ENCODE measurements around the gene USP6NL.

Gene USP6NL

GRCh38 chr10:11511321-11511720 is 100.1 kb downstream of the USP6NL start:
- Histone ChIP-seq H3K27me3 (ENCODE audit: control insufficient read depth in 2 of 2, insufficient read depth in 2 of 2, low read length in 2 of 2) (no peaks in the 10 kb centered on the region), H3K36me3 (ENCODE audit: control insufficient read depth in 2 of 2, insufficient read depth in 2 of 2, low read length in 2 of 2) (peaks cover 0 to 3% of the 10 kb centered on the region in 2 donors), H3K4me1 (ENCODE audit: control insufficient read depth in 2 of 2, insufficient read depth in 2 of 2, low read length in 2 of 2) (no peaks in the 10 kb centered on the region), H3K27ac (ENCODE audit: low read depth in 2 of 2, low read length in 2 of 2) (no peak overlapping the region), H3K9me3 (ENCODE audit: control insufficient read depth in 2 of 2, low read length in 2 of 2) (no peaks in the 10 kb centered on the region), H3K4me3 (ENCODE audit: low read length in 2 of 2) (no peak overlapping the region), H3K9ac (ENCODE audit: low read depth in 1 of 2, low read length in 2 of 2) (no peak overlapping the region)

GRCh38 chr10:11510736-11511135 is 100.7 kb downstream of the USP6NL start:
- no peaks in the 10 kb centered on the region for H3K4me1 ChIP-seq (ENCODE audit: control insufficient read depth in 2 of 2, insufficient read depth in 2 of 2, low read length in 2 of 2)
- H3K27me3 ChIP-seq (ENCODE audit: control insufficient read depth in 2 of 2, insufficient read depth in 2 of 2, low read length in 2 of 2), result no peaks in the 10 kb centered on the region
- peaks cover 0 to 3% of the 10 kb centered on the region in 2 donors for H3K36me3 ChIP-seq (ENCODE audit: control insufficient read depth in 2 of 2, insufficient read depth in 2 of 2, low read length in 2 of 2)
- H3K9ac ChIP-seq (ENCODE audit: low read depth in 1 of 2, low read length in 2 of 2), result no peak overlapping the region
- no peak overlapping the region for H3K27ac ChIP-seq (ENCODE audit: low read depth in 2 of 2, low read length in 2 of 2)
- H3K4me3 ChIP-seq (ENCODE audit: low read length in 2 of 2), result no peak overlapping the region
- no peaks in the 10 kb centered on the region for H3K9me3 ChIP-seq (ENCODE audit: control insufficient read depth in 2 of 2, low read length in 2 of 2)

- Histone ChIP-seq H3K9me3 (ENCODE audit: control insufficient read depth in 2 of 2, low read length in 2 of 2) (no peaks in the 10 kb centered on the region), H3K4me3 (ENCODE audit: low read length in 2 of 2) (no peak overlapping the region), H3K36me3 (ENCODE audit: control insufficient read depth in 2 of 2, insufficient read depth in 2 of 2, low read length in 2 of 2) (peaks cover 0 to 3% of the 10 kb centered on the region in 2 donors), H3K27ac (ENCODE audit: low read depth in 2 of 2, low read length in 2 of 2) (no peak overlapping the region), H3K27me3 (ENCODE audit: control insufficient read depth in 2 of 2, insufficient read depth in 2 of 2, low read length in 2 of 2) (no peaks in the 10 kb centered on the region), H3K9ac (ENCODE audit: low read depth in 1 of 2, low read length in 2 of 2) (no peak overlapping the region), H3K4me1 (ENCODE audit: control insufficient read depth in 2 of 2, insufficient read depth in 2 of 2, low read length in 2 of 2) (no peaks in the 10 kb centered on the region)
Observed at GRCh38 chr10:11510281-11510680, 101.2 kb downstream of the USP6NL start.

GRCh38 chr10:11509036-11509435 is 102.4 kb downstream of the USP6NL start:
- Histone ChIP-seq H3K4me3 (ENCODE audit: low read length in 2 of 2) (no peak overlapping the region), H3K4me1 (ENCODE audit: control insufficient read depth in 2 of 2, insufficient read depth in 2 of 2, low read length in 2 of 2) (no peaks in the 10 kb centered on the region), H3K27me3 (ENCODE audit: control insufficient read depth in 2 of 2, insufficient read depth in 2 of 2, low read length in 2 of 2) (no peaks in the 10 kb centered on the region), H3K9ac (ENCODE audit: low read depth in 1 of 2, low read length in 2 of 2) (no peak overlapping the region), H3K9me3 (ENCODE audit: control insufficient read depth in 2 of 2, low read length in 2 of 2) (no peaks in the 10 kb centered on the region), H3K36me3 (ENCODE audit: control insufficient read depth in 2 of 2, insufficient read depth in 2 of 2, low read length in 2 of 2) (peaks cover 0 to 6% of the 10 kb centered on the region in 2 donors), H3K27ac (ENCODE audit: low read depth in 2 of 2, low read length in 2 of 2) (no peak overlapping the region)

DNA sequence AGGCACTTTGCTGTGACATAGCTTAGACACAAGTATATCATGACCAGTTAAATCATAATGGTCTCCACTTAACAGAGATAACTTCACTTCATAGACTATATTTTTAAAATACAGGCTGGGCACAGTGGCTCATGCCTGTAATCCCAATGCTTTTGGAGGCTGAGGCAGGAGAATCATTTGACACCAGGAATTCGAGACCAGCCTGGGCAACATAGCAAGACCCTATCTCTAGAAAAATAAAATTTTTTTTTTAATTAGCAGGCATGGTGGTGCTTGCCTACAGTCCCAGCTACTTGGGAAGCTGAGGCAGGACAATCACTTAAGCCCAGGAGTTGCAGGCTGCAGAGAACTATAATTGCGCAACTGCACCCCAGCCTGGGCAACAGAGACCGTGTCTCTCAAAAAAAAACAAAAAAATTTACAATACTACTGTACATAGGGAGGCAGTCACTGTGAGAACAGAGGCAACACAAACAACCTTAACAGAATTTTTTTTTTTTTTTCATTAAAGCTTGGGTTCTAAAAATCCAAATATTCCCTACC is 105.1 kb downstream of the USP6NL start:
- H3K27me3 ChIP-seq (ENCODE audit: control insufficient read depth in 2 of 2, insufficient read depth in 2 of 2, low read length in 2 of 2), result no peaks in the 10 kb centered on the region
- no peak overlapping the region for H3K9ac ChIP-seq (ENCODE audit: low read depth in 1 of 2, low read length in 2 of 2)
- no peaks in the 10 kb centered on the region for H3K4me1 ChIP-seq (ENCODE audit: control insufficient read depth in 2 of 2, insufficient read depth in 2 of 2, low read length in 2 of 2)
- no peaks in the 10 kb centered on the region for H3K9me3 ChIP-seq (ENCODE audit: control insufficient read depth in 2 of 2, low read length in 2 of 2)
- H3K27ac ChIP-seq (ENCODE audit: low read depth in 2 of 2, low read length in 2 of 2), result no peak overlapping the region
- H3K4me3 ChIP-seq (ENCODE audit: low read length in 2 of 2), result no peak overlapping the region
- H3K36me3 ChIP-seq (ENCODE audit: control insufficient read depth in 2 of 2, insufficient read depth in 2 of 2, low read length in 2 of 2), result peaks cover 0 to 6% of the 10 kb centered on the region in 2 donors

DNA sequence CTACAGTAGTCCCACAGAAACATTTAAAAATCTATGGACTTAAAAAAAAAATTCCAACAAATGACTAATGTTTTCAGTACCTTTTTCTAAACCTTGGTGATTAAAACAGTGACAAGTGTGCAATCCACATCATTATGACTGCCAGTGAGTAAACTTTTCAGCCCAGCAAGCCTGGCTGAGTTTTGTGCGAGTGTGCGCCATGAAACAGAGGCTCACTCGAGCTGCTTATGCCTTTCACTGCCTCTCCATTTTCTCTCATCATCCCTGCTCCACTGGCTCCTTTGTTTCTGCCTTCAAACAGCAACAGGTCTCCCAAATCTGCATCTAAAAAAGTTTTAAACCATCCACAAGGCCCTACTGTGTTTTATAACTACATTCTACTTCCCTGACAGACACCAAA is 105.8 kb downstream of the USP6NL start:
- Histone ChIP-seq H3K27me3 (ENCODE audit: control insufficient read depth in 2 of 2, insufficient read depth in 2 of 2, low read length in 2 of 2) (no peaks in the 10 kb centered on the region), H3K27ac (ENCODE audit: low read depth in 2 of 2, low read length in 2 of 2) (no peak overlapping the region), H3K4me1 (ENCODE audit: control insufficient read depth in 2 of 2, insufficient read depth in 2 of 2, low read length in 2 of 2) (no peaks in the 10 kb centered on the region), H3K36me3 (ENCODE audit: control insufficient read depth in 2 of 2, insufficient read depth in 2 of 2, low read length in 2 of 2) (peaks cover 0 to 6% of the 10 kb centered on the region in 2 donors), H3K9ac (ENCODE audit: low read depth in 1 of 2, low read length in 2 of 2) (no peak overlapping the region), H3K4me3 (ENCODE audit: low read length in 2 of 2) (no peak overlapping the region), H3K9me3 (ENCODE audit: control insufficient read depth in 2 of 2, low read length in 2 of 2) (no peaks in the 10 kb centered on the region)

DNA sequence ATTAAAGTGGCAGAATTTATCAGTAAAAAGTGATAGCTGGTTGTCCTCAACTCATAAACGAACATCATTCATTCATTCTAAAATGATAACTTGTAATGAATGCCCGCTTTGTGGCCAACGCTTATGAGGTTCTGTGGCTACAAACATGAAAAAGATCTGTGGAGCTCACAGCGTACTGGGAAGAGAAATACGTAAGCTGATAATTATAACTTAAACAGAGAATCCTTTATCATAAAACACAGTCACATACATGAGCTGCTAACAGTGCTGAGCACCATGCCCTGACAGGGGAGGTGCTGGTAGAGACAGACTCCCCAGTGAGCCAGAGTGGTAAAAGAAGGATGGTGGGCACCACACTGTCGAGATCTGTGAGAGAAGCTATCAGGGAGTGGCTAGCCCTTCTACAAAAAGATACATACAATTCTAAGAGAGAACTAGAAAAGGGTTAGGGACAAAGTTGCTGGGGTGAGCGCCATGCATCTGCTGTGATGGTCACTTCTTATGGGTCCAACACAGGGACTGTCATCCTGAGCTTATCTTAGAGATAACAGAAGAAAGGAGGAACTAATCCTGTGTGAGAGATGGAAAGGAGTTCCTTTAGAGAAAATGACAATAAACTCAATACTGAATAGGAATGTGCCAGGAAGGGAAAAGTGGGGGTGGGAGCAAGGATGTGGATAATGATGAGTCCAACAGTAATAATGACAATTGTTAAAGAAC is 106.7 kb downstream of the USP6NL start:
- Histone ChIP-seq H3K27ac (ENCODE audit: low read depth in 2 of 2, low read length in 2 of 2) (no peak overlapping the region), H3K4me3 (ENCODE audit: low read length in 2 of 2) (no peak overlapping the region), H3K9me3 (ENCODE audit: control insufficient read depth in 2 of 2, low read length in 2 of 2) (no peaks in the 10 kb centered on the region), H3K36me3 (ENCODE audit: control insufficient read depth in 2 of 2, insufficient read depth in 2 of 2, low read length in 2 of 2) (peaks cover under 1 to 6% of the 10 kb centered on the region in 2 donors), H3K9ac (ENCODE audit: low read depth in 1 of 2, low read length in 2 of 2) (no peak overlapping the region), H3K4me1 (ENCODE audit: control insufficient read depth in 2 of 2, insufficient read depth in 2 of 2, low read length in 2 of 2) (no peaks in the 10 kb centered on the region), H3K27me3 (ENCODE audit: control insufficient read depth in 2 of 2, insufficient read depth in 2 of 2, low read length in 2 of 2) (no peaks in the 10 kb centered on the region)

DNA sequence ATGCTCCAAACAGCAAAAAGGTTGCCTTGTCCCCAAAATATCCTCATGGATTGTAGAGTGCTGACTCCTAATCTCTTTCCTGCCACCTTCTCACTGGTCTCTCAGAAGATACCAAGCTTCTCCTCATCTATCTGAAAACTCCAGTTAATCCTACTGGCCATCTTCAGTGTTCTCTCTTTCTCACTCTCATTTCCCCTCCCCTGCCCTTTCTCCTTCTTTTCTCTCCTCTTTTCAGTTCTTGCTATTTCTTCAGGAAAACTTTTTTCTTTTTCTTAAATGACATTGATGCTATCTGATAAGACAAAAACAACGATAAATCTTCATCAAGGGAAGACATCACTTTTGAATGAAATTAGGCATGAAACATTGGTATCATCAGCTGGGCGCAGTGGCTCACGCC is 109.8 kb downstream of the USP6NL start:
- H3K27ac ChIP-seq (ENCODE audit: low read depth in 2 of 2, low read length in 2 of 2), result no peak overlapping the region

DNA sequence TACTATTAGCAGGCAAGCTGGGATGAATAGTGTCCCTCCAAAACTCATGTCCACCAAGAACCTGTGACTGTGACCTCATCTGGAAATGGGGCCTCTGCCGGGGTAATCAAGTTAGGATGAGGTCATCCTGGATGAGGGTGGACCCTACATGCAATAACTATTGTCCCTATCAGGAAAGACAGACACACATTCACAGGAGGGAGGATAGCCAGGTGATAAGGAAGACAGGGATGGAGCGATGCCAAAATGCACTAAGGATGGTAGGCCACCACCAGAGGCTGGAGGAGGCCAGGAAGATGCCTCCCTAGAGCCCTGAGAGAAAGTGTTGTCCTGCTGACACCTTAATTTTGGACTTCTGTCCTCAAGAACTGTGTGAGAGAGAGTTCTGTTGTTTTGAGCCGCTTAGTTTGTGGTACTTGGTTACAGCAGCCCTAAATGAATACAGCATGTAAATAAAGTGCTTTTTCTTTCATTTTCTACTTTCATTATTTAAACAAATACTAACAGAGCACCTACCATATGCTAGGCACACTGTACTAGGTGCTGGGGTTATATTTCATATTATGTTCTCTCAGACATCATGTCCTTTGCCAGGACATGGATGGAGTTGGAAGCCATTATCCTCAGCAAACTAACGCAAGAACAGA is 111.9 kb downstream of the USP6NL start:
- H3K27me3 ChIP-seq (ENCODE audit: control insufficient read depth in 2 of 2, insufficient read depth in 2 of 2, low read length in 2 of 2), result no peaks in the 10 kb centered on the region

More for the DNA sequence above, 109.8 kb downstream of the USP6NL start:
- H3K4me3 ChIP-seq (ENCODE audit: low read length in 2 of 2), result no peak overlapping the region
- no peak overlapping the region for H3K9ac ChIP-seq (ENCODE audit: low read depth in 1 of 2, low read length in 2 of 2)
- no peaks in the 10 kb centered on the region for H3K27me3 ChIP-seq (ENCODE audit: control insufficient read depth in 2 of 2, insufficient read depth in 2 of 2, low read length in 2 of 2)
- H3K4me1 ChIP-seq (ENCODE audit: control insufficient read depth in 2 of 2, insufficient read depth in 2 of 2, low read length in 2 of 2), result no peaks in the 10 kb centered on the region
- peaks cover 4 to 7% of the 10 kb centered on the region in 2 donors for H3K36me3 ChIP-seq (ENCODE audit: control insufficient read depth in 2 of 2, insufficient read depth in 2 of 2, low read length in 2 of 2)
- H3K9me3 ChIP-seq (ENCODE audit: control insufficient read depth in 2 of 2, low read length in 2 of 2), result no peaks in the 10 kb centered on the region

GRCh38 chr10:11498399-11498798 is 113.1 kb downstream of the USP6NL start:
- no peak overlapping the region for H3K27ac ChIP-seq (ENCODE audit: low read depth in 2 of 2, low read length in 2 of 2)
- H3K9me3 ChIP-seq (ENCODE audit: control insufficient read depth in 2 of 2, low read length in 2 of 2), result no peaks in the 10 kb centered on the region
- peaks cover 7 to 12% of the 10 kb centered on the region in 2 donors for H3K36me3 ChIP-seq (ENCODE audit: control insufficient read depth in 2 of 2, insufficient read depth in 2 of 2, low read length in 2 of 2)
- no peaks in the 10 kb centered on the region for H3K27me3 ChIP-seq (ENCODE audit: control insufficient read depth in 2 of 2, insufficient read depth in 2 of 2, low read length in 2 of 2)
- no peaks in the 10 kb centered on the region for H3K4me1 ChIP-seq (ENCODE audit: control insufficient read depth in 2 of 2, insufficient read depth in 2 of 2, low read length in 2 of 2)
- H3K9ac ChIP-seq (ENCODE audit: low read depth in 1 of 2, low read length in 2 of 2), result no peak overlapping the region
- H3K4me3 ChIP-seq (ENCODE audit: low read length in 2 of 2), result no peak overlapping the region

More for the DNA sequence above, 111.9 kb downstream of the USP6NL start:
- no peaks in the 10 kb centered on the region for H3K4me1 ChIP-seq (ENCODE audit: control insufficient read depth in 2 of 2, insufficient read depth in 2 of 2, low read length in 2 of 2)
- H3K36me3 ChIP-seq (ENCODE audit: control insufficient read depth in 2 of 2, insufficient read depth in 2 of 2, low read length in 2 of 2), result peaks cover 4 to 10% of the 10 kb centered on the region in 2 donors
- no peak overlapping the region for H3K27ac ChIP-seq (ENCODE audit: low read depth in 2 of 2, low read length in 2 of 2)
- H3K9ac ChIP-seq (ENCODE audit: low read depth in 1 of 2, low read length in 2 of 2), result no peak overlapping the region
- H3K4me3 ChIP-seq (ENCODE audit: low read length in 2 of 2), result no peak overlapping the region
- no peaks in the 10 kb centered on the region for H3K9me3 ChIP-seq (ENCODE audit: control insufficient read depth in 2 of 2, low read length in 2 of 2)
